Ramos (cell line): ENCODE measurements around the gene CHKB.

Experiments used
- in situ Hi-C: fragments of 300-500 bp; cut with MboI; formaldehyde crosslinking; loops from one replicate; pipeline ENCODE4 v1.14.3; 2022; ENCODE audit warnings: low sequenced_read_pairs; ENCODE audit not compliant: unreplicated experiment

Gene CHKB

GRCh38 chr22:50576806-50577696 lies 5.6 kb downstream of the CHKB start:
- in situ Hi-C loops = no loop called here

DNA sequence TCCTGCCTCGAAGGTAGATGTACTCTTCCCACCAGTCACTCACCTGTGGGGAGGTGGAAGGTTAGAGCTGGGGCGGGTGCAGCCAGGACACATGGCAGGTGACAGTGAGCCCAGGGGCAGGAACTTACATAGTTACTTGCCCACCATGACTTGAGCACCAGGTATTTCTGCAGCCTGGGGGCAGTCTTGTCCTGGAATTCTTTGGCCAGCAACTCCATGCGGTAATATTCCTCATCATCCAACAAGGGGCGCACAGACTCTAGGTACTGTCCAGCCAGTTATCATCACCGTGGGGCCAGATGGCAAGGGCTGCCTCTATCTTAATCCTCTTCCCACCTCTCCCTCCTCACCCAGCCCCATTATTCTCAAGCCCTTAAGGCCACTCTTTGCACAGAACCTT lies 6.6 kb downstream of the CHKB start:
- in situ Hi-C loops = no loop called here

DNA sequence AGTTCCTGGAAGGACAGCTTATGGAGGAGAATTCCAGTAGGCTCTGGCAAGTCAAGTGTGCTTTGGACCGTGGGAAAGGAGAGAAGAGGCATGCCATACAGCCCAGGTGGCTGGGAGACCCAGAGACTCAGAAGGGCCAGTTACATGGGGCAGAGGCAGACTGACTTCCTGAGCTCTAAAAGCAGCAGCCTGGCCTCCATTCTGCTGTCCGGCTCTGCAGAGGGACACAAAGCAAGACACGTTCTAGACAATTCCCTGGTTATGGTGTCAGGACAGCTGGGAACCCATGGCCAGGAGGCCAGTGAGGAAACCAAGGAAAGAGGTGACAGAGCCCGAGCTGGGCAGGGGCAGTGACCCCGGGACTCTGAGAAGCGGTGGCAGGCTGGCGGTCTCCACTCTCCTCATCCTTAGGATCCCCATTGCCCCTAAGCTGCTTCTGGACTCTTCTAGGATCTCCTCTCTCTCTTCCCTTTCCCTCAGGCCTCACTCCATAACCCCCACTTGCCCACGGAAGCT lies 7.2 kb downstream of the CHKB start:
- in situ Hi-C loops = no loop called here

GRCh38 chr22:50574383-50574755 lies 8.3 kb downstream of the CHKB start:
- in situ Hi-C loops = no loop called here

DNA sequence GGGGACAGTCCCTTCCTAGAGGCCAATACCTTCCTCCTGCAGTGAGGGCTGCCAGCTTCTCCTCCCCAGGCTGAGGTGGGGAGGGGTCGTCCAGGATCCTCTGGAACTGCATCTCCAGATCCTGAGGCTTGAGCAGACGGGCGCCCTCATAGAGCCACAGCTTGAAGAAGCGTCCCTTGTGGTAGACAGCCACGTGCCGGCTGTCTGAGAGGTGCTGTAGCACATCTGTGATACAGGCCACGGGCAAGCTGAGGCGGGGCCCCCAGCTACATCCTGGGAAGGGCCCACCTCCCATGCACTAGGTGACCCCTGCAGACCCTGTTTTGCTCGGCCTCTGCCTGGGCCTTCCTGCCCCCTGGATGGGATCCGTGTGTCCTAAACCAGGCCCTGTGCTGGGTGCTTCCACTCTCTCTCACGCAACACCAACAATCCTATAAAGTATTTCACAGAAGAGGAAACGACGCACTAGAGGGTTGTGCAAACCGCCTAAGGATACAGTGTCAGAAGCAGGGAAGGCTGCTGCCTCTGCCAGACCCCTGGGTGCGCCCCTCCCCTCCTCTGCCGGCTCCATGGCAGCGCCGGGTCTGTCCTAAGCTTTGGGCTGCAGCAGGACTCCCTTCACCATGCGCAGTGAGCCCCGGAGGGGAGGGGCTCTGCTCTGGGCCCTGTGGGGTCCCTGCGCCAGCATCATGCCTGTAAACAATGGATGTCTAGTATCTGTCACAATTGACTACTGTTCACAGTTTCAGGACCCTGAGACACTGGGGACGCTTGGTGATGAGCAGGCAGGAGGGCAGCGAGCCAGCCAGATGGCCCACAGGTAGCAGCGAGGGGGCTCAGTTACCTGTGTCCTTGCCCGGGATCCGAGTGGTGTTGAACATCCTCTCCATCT lies 8.9 kb downstream of the CHKB start:
- in situ Hi-C loops = no loop called here

- in situ Hi-C loops = no loop called here
These were observed 9.7 kb downstream of the CHKB start for GRCh38 chr22:50572965-50573364.

DNA sequence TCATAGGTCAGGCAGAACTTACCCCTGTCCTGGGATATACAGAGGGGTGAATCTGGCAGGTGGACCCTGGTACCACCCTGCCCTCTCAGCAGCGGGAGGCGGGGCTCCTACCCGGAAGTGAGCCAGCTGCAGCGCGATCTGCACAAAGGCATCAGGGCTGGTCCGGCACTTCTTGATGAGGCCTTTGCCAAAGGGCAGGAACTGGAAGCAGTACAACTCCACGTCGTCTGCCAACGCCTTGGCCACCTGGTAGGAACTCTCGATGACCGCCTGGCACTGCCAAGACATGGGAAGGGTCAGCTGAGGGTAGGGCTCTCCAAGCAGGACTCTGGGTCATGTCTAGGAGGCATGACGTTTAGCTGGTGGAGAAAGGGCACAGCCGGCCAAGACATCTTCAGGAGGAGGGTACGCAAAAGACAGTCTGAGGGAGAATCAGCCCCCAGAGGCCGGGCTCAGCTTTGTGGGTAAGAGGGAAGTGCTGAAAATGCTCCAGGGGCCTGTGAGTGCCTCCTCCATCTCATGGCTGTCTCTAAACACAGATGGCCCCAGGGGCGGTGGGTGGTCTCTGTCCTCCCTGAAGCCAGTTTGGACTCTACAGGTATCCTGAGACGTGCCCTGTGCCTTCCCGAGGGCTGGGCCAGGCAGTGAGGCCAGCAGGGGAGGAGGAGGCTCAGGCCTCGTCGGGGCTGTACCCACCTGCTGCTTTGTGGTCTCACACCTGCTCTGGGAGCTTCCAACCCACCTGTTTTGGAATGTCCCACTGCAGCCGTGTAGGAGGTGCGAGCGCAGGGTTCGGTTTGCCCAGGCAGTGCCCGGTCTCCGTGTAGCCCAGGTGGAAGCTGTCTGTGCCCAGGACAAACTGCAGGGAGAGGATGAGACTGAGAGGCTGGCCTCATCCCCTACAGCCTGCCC lies 11.1 kb downstream of the CHKB start:
- in situ Hi-C loops = no loop called here

- in situ Hi-C loops = no loop called here
These were observed 11.8 kb downstream of the CHKB start for GRCh38 chr22:50570861-50571260.

GRCh38 chr22:50569896-50570535 lies 12.6 kb downstream of the CHKB start:
- in situ Hi-C loops = no loop called here

DNA sequence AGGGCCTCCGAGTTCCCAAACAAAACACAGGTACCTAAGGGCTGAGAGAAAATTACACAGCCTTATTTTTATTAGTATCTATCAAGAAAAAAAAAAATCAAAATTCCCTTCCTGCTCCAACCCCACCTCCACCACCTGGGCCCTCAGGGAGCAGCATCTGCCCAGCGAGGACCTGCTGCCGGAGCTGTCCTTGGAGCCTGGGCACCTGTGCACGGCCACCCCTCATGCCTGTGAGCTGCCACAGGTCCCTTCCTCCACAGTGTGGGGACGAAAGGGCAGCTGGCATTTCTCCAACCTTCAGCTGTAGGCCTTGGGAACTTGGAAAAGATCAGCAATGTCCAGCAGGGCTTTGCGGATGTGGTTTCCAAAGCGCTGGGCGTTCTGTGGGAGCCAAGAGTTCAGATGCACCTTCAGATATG lies 13.6 kb downstream of the CHKB start:
- in situ Hi-C loops = no loop called here

DNA sequence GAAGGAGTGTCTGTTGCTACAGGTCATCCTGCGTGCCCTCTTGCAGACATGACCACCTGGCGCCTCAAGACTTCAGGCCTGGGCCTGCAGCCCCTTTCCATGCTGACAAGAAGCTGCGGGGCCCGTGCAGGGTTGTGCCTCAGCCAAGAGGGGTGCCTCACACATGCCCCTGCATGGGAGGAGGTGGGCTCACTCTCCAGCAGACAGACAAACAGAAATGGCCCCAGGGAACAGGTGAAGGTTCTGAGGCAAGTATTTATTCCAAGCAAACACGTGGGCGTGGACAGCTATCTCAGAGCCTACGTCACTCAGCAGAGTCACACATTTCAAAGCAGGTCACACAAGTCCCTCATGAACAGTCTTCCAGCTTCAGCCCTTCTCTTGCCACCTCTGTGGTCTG lies 14.0 kb downstream of the CHKB start:
- in situ Hi-C loops = no loop called here

- in situ Hi-C loops = no loop called here
These were observed 14.9 kb downstream of the CHKB start for GRCh38 chr22:50567721-50568252.

- in situ Hi-C loops = no loop called here
These were observed 18.4 kb downstream of the CHKB start for GRCh38 chr22:50564289-50564688.

DNA sequence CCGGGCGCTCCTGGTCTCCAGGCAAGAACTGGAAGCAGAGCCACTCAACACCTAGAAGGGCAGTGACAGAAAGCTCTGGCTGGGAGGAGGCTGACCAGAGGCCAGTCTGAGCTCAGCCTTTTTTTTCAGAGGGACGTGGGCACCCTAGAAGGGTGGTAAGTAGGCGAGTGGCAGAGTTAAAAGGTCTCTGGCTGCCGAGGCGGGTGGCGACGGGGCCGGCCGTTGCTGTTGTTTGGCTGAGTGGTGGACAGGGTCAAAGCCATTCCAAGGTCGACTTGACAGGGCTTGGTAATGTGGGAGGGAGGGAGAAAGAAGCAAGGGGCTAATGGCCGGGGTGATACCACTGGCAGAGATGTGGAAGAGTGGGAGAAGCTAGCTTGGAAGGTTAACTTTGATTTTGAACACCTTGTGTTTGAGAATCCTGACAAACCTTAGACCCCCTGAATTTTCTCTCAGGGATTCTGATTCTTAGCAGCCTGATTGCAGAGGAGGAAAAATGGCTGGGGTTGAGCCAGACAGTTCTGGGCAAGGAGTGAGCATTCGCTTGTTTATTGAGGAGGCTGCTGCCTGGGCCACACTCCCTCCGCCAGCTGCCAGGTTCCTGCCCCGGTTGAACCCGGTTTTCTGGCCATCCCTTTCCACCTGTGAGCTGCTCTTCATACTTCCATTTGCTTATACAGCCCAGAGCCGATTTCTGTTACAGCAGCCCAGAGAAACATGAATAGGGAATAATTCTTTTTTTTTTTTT lies 19.1 kb downstream of the CHKB start:
- in situ Hi-C loops = no loop called here

- in situ Hi-C loops = no loop called here
These were observed 19.9 kb downstream of the CHKB start, which contains the start of gene SYCE3 for GRCh38 chr22:50562523-50563412. SYCE3 (minus strand) TSS chr22:50562919; CDS start chr22:50556405, 6,514 bp downstream.

DNA sequence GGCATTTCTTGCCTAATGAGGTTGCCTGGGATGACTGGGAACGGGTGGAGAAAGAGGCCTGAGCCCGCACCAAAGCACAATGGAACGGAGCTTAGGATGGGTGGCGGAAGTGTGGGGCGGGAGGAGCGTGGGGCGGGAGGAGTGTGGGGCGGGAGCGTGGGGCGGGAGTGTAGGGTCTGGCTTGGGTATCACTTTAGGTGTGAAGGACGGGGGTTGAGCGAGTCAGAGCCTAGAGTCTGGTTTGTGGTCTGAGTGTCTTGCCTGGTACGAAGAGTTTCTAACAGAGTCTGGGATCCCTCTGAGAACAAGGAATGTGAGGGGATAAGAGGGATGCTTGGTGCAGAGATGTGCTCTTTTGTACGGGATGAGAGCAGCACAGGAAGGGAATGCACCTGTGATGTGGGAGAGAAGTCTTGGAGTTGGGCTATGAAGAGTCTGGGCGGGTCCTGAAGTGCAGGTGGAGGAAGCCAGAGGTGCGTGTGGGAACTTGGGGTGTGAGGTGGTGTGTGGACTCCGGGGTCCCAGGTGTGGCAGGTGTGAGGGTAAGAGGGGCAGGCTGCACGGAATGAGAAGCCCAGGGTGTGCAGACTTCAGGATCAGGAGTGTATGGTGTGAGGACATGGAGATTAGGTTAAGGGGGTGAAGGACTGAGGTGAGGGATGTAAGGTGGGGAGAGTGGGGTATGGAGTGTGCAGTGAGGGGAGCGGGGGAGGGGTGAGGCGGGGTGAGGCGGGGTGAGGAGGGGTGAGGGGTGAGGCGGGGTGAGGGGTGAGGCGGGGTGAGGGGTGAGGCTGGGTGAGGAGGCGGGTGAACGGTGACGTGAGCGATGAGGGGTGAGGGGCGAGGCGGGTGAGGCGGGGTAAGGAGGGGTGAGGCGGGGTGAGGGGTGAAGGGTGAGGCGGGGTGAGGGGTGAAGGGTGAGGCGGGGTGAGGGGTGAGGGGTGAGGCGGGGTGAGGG lies 21.0 kb downstream of the CHKB start:
- in situ Hi-C loops = no loop called here
